GM19023 (cell line): ENCODE results near the gene ADGRG3.
"Not testable (repeated sequence)": the region's sequence is repeated elsewhere in the genome, so short reads cannot be mapped to it uniquely, and the experiment has no call there.

Experiments used
- ATAC-seq: cut with Tn5 transposase; IDR thresholded peaks from one replicate; pipeline ENCODE4 v1.9.1; 2021; ENCODE audit warnings: mild to moderate bottlenecking, moderate library complexity; ENCODE audit not compliant: unreplicated experiment

Gene ADGRG3

GRCh38 chr16:57661936-57662906 is 5.9 kb upstream of the ADGRG3 start:
- ATAC-seq: no peak

DNA sequence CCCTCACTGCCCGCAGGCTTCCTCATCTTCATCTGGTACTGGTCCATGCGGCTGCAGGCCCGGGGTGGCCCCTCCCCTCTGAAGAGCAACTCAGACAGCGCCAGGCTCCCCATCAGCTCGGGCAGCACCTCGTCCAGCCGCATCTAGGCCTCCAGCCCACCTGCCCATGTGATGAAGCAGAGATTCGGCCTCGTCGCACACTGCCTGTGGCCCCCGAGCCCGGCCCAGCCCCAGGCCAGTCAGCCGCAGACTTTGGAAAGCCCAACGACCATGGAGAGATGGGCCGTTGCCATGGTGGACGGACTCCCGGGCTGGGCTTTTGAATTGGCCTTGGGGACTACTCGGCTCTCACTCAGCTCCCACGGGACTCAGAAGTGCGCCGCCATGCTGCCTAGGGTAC is 4.7 kb upstream of the ADGRG3 start:
- no peak for ATAC-seq

DNA sequence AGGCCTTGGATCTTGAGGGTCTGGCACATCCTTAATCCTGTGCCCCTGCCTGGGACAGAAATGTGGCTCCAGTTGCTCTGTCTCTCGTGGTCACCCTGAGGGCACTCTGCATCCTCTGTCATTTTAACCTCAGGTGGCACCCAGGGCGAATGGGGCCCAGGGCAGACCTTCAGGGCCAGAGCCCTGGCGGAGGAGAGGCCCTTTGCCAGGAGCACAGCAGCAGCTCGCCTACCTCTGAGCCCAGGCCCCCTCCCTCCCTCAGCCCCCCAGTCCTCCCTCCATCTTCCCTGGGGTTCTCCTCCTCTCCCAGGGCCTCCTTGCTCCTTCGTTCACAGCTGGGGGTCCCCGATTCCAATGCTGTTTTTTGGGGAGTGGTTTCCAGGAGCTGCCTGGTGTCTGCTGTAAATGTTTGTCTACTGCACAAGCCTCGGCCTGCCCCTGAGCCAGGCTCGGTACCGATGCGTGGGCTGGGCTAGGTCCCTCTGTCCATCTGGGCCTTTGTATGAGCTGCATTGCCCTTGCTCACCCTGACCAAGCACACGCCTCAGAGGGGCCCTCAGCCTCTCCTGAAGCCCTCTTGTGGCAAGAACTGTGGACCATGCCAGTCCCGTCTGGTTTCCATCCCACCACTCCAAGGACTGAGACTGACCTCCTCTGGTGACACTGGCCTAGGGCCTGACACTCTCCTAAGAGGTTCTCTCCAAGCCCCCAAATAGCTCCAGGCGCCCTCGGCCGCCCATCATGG is 4.0 kb upstream of the ADGRG3 start:
- ATAC-seq: no peak

- no peak for ATAC-seq
Observed at GRCh38 chr16:57664662-57665025, 3.5 kb upstream of the ADGRG3 start.

GRCh38 chr16:57665541-57665940 is 2.6 kb upstream of the ADGRG3 start:
- ATAC-seq: no peak

DNA sequence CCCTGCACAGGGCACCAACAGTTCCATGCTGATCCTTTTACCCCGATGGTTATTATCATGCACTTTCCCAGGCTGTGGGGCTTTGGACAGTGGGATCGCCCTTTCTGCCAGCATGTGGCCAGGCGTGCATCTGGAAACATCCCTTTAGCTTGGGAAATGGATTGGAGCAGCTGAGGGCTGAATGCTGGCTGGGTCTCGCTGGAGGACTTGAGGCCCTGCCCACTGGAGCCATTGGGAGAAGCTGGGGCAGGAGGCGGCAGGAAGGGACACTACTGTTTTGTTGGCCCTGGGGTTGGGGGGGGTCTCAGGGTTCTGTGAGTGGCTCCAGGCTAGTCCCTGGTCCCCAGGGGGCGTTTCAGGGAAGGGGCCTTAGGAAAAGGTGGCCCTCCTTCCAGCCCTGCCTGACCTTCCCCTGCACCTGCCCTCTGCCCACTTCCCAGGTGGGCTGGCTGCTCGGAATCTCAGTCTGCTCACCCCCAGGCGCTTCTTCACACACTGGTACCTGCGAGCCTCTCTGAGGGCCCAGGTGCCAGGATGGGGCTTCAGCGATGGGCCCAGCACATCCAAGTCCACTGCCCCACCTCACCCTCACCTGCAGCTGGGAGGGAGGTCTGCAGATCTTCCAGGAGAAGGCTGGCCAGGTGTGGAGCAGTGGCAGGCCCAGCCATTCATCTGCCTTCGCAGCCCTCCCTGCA is 1.6 kb upstream of the ADGRG3 start:
- no peak for ATAC-seq

DNA sequence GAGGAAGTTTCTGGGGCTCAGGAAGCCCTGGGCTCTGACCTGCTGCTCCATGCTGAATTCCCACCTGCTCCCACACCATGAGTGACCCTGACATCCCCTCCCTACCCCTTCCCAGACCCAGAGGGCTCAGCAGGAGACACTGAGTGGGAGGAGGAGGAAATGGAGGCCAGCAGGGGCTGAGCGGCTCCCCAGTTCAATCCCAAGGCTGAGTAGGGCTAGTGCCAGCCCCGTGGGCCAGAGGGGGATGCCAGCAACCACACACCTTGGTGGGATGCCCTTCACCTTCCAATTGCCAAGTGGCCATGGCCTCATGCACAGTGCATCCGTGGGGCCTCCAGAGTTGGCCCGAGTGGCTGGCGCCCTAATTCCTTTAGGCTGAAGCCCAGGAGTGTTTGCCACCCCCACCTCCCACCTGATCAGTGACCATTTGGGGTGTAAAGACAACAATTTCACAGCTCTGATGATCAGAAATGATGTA is 1.0 kb upstream of the ADGRG3 start:
- no peak for ATAC-seq

GRCh38 chr16:57667526-57668262 is 412 bp upstream of the ADGRG3 start:
- no peak for ATAC-seq

DNA sequence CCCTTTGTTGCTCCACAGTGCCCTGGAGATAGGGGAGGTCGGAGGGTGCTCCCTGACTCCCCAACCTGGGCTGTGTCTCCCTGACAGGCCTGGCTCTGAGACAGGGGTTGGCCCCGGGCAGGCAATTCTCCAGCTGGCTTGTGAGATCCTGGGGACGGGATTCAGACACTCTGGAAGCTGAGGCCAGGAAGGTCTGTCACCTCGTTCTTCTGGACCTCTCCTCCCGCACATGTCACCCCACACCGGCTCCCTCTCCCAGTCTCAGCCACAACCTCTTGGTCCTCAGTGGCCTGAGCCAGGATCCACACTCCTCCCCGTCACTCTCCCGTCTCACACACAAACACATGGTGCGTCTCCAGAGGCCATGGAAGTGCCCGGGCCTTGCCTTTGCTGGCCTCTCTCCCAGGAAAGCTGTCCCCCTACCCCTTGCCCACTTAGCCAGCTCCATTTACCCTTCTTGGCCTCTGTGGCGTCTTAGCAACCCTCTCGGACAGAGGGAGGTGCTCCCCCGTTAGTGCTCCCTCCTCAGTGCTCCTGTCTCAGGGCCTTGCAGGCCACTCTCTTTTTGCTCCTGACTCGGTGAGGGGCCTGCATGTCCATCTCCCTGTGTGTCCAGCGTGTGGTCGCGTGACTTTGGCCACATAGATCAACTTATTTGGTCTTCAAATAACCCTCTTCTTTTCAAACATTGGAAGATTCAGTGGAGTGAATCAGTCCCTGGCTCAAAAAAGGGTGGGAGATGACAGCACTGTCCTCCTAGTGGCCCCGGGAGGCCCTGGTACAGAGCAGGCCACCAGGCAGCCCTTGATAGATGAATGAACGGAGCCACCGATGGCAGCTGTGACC is 747 bp downstream of the ADGRG3 start:
- no peak for ATAC-seq

DNA sequence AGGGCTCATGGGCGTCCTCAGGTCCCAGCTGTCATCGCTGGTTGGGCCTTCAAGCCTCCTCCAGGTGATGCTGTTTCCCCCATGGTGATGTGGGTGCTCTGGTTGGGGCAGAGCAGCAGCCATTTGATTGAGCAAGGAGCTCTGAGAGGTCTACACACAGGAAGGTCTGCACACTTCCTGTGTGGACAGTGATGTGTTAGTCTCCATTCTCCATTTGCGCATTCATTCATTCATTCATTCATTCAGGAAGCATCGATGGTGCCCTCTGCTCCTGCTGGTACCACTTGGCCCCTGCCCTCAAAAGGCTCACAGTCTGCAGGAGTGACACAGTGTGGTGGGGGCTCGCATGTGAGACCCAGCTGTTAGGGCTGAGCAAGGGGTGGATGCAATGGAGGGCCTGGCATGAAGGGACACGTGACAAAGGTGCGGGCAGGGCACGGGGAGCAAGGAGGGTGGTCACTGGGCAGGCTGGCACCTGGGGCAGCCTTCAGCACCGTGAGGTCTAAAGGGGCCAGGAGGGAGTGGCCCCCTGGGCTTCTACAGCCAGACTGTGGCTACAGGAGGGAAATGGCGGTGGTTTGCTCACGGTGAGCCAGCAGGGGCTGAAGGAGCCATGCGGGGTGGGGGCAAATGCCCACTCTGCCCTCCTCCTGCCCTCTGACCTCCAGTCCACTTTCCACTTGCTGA is 1.5 kb downstream of the ADGRG3 start:
- ATAC-seq: no peak

- ATAC-seq: no peak
Observed at GRCh38 chr16:57670196-57670595, 2.1 kb downstream of the ADGRG3 start.

DNA sequence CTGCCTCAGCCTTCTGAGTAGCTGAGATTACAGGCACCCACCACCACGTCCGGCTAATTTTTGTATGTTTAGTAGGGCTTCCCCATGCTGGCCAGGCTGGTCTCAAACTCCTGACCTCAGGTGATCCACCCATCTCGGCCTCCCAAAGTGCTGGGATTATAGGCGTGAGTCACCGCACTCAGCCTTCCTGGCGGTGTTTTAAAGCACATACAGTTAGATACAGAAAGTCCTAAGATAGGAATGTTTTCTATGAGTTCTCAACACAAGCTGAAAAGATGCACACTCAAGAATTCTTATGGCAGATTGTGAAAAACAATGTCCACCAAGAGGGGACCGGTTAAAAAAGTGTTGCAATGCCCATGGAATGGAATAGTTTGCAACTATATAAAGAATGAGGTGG is 3.3 kb downstream of the ADGRG3 start:
- not testable (repeated sequence) for ATAC-seq

GRCh38 chr16:57672416-57672815 is 4.3 kb downstream of the ADGRG3 start:
- ATAC-seq: no peak

- ATAC-seq: no peak
Observed at GRCh38 chr16:57672824-57673223, 4.7 kb downstream of the ADGRG3 start.

DNA sequence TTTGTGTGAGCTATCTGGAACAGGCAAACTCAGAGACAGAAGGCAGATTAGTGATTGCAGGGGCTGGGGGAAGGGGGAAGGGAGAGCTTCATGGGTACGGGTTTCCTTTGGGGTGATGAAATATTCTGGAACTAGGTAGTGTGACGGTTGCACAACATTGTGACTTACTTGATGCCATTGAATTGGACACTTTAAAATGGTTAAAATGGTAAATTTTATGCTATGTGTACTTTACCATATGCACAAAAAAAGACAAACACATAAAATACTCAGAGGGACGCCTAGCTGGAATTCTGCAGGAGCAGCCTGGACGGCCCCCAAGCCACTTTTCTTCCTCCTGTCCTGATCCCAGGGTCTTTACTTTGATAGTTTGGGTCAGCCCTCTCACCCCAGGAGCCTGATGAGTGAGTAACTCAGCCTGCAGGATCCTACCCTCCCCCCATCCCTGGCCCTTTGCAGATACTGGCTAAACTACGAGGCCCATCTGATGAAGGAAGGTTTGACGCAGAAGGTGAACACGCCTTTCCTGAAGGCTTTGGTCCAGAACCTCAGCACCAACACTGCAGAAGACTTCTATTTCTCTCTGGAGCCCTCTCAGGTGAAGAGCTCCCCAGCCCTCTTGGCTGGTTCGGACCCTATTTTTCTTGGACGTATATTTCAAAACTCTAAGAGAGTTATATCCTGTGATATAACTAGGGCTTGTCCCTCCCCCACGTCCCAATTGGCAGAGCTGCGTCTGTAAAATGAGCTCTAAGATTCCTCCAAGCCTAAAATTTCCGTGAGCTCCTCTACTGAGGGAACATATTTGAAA is 7.8 kb downstream of the ADGRG3 start:
- ATAC-seq: no peak

DNA sequence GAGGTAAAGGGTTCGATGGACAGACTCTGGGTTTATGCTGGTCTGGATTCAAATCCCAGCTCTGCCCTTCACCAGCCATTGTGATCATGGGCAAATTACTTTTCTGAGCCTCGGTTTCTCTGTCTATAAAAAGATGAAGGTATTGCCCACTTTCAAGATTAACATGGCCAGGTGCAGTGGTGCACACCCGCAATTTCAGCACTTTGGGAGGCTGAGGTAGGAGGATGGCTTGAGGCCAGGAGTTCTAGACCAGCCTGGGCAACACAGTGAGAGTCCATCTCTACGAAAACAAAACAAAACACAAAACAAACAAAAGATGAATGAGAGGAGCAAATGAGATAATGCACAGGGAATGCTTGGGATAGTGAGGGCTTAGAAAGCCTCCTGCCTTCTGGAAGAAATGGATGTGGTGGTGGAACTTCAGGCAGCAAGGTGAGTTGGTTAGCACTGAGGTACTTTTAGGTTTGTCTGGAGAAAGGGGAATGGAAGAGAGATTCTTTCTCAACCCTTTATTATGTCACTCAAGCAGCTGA is 8.5 kb downstream of the ADGRG3 start:
- no peak for ATAC-seq

DNA sequence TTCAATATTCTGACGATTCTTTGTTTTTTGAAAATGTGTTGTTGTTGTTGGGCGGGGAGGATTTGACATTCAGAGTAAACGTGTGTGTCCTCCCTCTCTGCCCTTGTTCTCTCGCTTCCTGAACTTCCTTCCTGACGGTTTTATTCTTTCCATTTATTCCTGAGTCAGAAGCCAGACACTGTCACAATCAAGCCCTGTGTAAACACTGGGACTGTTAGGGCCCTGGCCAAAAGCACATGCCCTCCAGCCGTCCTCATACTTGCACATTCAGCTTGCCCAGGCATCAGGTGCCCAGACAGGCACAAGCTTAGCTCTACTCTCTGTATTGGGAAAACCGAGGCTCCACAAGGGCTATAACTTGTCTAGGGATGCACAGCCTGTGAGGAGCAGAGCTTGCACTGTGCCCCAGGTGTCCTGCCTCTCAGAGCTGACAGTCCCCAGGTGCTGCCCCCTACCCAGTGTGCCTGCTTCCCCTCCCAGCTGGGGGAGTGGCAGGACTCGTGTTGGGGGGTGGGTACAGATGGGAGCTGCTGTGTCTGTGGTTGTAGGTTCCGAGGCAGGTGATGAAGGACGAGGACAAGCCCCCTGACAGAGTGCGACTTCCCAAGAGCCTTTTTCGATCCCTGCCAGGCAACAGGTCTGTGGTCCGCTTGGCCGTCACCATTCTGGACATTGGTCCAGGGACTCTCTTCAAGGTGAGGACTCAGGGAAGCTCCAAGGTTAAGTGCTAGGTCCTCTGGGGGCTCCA is 9.7 kb downstream of the ADGRG3 start:
- no peak for ATAC-seq
